MCF 10A (cell line): Measurements from ENCODE around the gene RAMP3. TPM values are rescaled to one million over a fixed set of nuclear protein-coding genes. Genes with fewer than 3 reads are reported as not detected.

ENCODE experiments used
- BruUV-seq: library from RNA; stranded (reverse); fragments of 400-500 nt; replicated peaks from 2 replicates; lab custom pipeline; 2021; lab: Mats Ljungman, UMichigan
- CTCF ChIA-PET: fragments of 300-600 bp; sonication (Branson Sonifier 250); formaldehyde crosslinking; extraction: SDS; loops from one replicate; lab custom pipeline; 2021; ENCODE audit warnings: antibody characterized with exemption, inconsistent platforms; lab: Yijun Ruan, JAX
- POLR2A ChIA-PET: fragments of 300-600, 350-650 bp; sonication (Branson Sonifier 250); formaldehyde crosslinking; extraction: SDS; loops from one replicate; lab custom pipeline; 2020; ENCODE audit warnings: antibody characterized with exemption, inconsistent platforms; lab: Yijun Ruan, JAX
- DNase-seq: peaks from one replicate; pipeline ENCODE4 v3.0.0-alpha.2; 2018; ENCODE audit not compliant: unreplicated experiment
- H3K27ac Mint-ChIP-seq: one replicate; pipeline ENCODE4 v1.8.0; 2022; ENCODE audit warnings: mild to moderate bottlenecking, low read depth, mixed read lengths; ENCODE audit not compliant: unreplicated experiment
- H3K27me3 Mint-ChIP-seq: one replicate; pipeline ENCODE4 v1.8.0; 2022; ENCODE audit warnings: mixed read lengths; ENCODE audit not compliant: insufficient read depth, unreplicated experiment
- H3K36me3 Mint-ChIP-seq: one replicate; pipeline ENCODE4 v1.8.0; 2022; ENCODE audit warnings: mild to moderate bottlenecking, moderate library complexity, mixed read lengths; ENCODE audit not compliant: insufficient read depth, unreplicated experiment
- H3K4me1 Mint-ChIP-seq: one replicate; pipeline ENCODE4 v1.8.0; 2022; ENCODE audit warnings: mixed read lengths; ENCODE audit not compliant: insufficient read depth, unreplicated experiment
- H3K4me3 Mint-ChIP-seq: one replicate; pipeline ENCODE4 v1.8.0; 2022; ENCODE audit warnings: mild to moderate bottlenecking, moderate library complexity, mixed read lengths; ENCODE audit not compliant: unreplicated experiment
- H3K9me3 Mint-ChIP-seq: one replicate; pipeline ENCODE4 v1.8.0; 2022; ENCODE audit warnings: mixed read lengths; ENCODE audit not compliant: unreplicated experiment
- intact Hi-C: fragments of 100-400 bp; cut with micrococcal nuclease; formaldehyde crosslinking; loops from 2 replicates; pipeline ENCODE4 v1.14.1; 2022
- total RNA-seq: library from RNA; stranded (reverse); gene quantifications from 2 replicates; pipeline ENCODE4 v1.2.3, GENCODE V29; 2022
- TF ChIP-seq, protein P1 (sequence below): fragments of 200-600 bp; IDR thresholded peaks from one replicate; pipeline ENCODE4 v1.8.0; 2022; ENCODE audit warnings: antibody characterized with exemption, mild to moderate bottlenecking; ENCODE audit not compliant: unreplicated experiment

The RAMP3 gene
- total RNA-seq, 1 experiment from 2014 or later = not detected

DNA sequence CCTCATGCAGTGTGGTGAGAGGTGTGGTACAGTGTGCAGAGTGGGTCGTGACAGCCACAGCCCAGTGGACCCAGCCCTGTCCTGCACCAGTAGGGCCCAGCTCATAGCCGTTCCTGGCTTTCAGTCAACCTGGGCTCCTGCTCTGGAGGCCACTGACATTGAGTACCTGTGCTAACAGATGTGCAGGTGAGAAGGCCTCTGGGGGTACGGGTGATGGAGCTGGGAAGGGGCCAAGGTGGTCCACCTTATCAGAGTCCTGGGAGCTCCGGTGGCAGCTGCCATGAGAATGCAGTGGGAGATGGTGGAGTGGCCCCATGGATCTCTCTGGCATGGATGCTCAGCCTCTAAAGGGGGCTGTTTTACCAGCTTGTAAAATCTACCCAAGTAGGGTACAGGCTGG, 40.0 kb upstream of the RAMP3 start:
- TF ChIP-seq, protein P1, sequence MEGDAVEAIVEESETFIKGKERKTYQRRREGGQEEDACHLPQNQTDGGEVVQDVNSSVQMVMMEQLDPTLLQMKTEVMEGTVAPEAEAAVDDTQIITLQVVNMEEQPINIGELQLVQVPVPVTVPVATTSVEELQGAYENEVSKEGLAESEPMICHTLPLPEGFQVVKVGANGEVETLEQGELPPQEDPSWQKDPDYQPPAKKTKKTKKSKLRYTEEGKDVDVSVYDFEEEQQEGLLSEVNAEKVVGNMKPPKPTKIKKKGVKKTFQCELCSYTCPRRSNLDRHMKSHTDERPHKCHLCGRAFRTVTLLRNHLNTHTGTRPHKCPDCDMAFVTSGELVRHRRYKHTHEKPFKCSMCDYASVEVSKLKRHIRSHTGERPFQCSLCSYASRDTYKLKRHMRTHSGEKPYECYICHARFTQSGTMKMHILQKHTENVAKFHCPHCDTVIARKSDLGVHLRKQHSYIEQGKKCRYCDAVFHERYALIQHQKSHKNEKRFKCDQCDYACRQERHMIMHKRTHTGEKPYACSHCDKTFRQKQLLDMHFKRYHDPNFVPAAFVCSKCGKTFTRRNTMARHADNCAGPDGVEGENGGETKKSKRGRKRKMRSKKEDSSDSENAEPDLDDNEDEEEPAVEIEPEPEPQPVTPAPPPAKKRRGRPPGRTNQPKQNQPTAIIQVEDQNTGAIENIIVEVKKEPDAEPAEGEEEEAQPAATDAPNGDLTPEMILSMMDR = no peak
- H3K27ac Mint-ChIP-seq = no peak overlapping the region
- intact Hi-C loops = loop anchor here (10.0 kb wide), 1 partner anchor 123 kb away; no protein-coding TSS in a partner anchor
- H3K27me3 Mint-ChIP-seq = no peaks in the 10 kb centered on the region
- H3K4me1 Mint-ChIP-seq = no peaks in the 10 kb centered on the region
- POLR2A ChIA-PET = no interaction called here
- no peaks in the 10 kb centered on the region for H3K9me3 Mint-ChIP-seq
- H3K4me3 Mint-ChIP-seq = no peak overlapping the region
- peaks cover 5% of the 10 kb centered on the region for H3K36me3 Mint-ChIP-seq
- CTCF ChIA-PET = interaction anchor here (0.6 to 1.1 kb wide), 6 partner anchors 17 to 264 kb away, joined by 3 to 4 read pairs (median 3); no protein-coding TSS in a partner anchor
- DNase-seq = no peak
- no TSS peak for BruUV-seq

DNA sequence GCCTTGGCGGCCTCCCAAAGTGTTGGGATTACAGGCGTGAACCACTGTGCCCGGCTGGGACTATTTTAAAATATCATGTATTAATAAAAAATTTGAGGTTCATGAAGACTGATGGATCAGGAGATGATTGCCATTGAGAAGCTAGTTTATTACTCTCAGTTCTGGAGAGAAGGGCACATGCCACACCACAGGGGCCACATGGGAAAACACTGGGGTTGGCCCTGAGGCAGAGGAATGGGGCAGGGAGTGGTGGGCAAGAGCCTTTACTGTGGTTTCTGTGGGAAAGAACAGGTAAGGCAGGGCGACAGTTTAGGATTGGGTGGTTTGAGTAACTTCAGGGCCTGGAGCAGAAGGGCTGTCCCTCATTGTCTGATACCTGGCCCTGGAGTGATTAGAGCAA, 39.3 kb upstream of the RAMP3 start:
- peaks cover 5% of the 10 kb centered on the region for H3K36me3 Mint-ChIP-seq
- no TSS peak for BruUV-seq
- H3K27me3 Mint-ChIP-seq = no peaks in the 10 kb centered on the region
- CTCF ChIA-PET = interaction anchor here (0.5 to 1.1 kb wide), 4 partner anchors 18 to 532 kb away, joined by 3 read pairs; no protein-coding TSS in a partner anchor
- DNase-seq = no peak
- POLR2A ChIA-PET = no interaction called here
- TF ChIP-seq, protein P1 = no peak
- H3K9me3 Mint-ChIP-seq = no peaks in the 10 kb centered on the region
- no peak overlapping the region for H3K4me3 Mint-ChIP-seq
- no peaks in the 10 kb centered on the region for H3K4me1 Mint-ChIP-seq
- H3K27ac Mint-ChIP-seq = no peak overlapping the region
- intact Hi-C loops = loop anchor here (10.0 kb wide), 1 partner anchor 123 kb away; no protein-coding TSS in a partner anchor

DNA sequence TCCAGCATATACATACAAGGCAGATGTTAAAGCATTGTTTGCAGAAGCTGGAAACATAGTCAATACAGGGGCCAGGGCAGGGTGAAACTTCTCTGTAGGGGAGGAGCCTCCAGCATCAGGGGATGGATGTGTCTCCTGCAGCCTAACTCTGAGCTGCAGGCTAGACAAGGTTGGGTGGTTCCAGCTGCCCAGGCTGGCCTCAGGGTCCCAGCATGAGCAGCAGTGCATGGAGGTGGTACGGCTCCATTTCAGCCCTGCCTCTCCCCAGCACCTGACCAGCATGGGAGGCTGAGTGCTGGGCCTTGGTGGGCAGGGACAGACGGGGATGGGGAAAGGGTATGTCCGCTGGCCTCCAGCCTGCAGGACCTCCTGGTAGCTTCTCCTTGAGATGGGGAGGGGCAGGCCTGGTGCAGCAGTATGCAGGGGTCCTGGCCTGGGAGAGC, 38.7 kb upstream of the RAMP3 start:
- Mint-ChIP-seq H3K27ac (no peak overlapping the region), H3K36me3 (peaks cover 5% of the 10 kb centered on the region), H3K4me1 (no peaks in the 10 kb centered on the region), H3K4me3 (no peak overlapping the region), H3K9me3 (no peaks in the 10 kb centered on the region), H3K27me3 (no peaks in the 10 kb centered on the region)
- no peak for DNase-seq
- CTCF ChIA-PET = interaction anchor here (0.5 to 7.1 kb wide), 2 partner anchors 18 to 532 kb away, joined by 3 to 47 read pairs; no protein-coding TSS in a partner anchor
- intact Hi-C loops = loop anchor here (10.0 kb wide), 1 partner anchor 124 kb away; no protein-coding TSS in a partner anchor
- POLR2A ChIA-PET = no interaction called here
- TF ChIP-seq, protein P1 = no peak
- BruUV-seq = no TSS peak

DNA sequence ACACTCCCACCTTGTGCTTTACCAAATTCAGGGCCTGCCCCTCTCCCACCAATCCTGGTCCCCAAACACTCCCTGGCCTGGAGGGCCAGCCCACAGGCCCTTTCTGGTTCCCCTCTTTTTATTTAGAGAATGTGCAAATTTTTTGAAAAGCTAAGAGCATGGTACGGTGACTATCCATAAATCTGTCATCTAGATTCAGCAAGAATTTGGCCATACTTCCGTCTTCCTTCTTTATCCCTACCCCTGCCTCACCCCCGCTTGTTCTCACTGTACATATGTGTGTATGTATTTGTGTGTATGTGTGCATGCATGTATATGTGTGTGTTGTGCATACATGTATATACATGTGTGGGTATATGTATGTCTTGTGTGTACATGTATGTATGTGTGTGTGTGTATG, 38.0 kb upstream of the RAMP3 start:
- H3K27ac Mint-ChIP-seq = no peak overlapping the region
- CTCF ChIA-PET = interaction anchor here (7.1 kb wide), 1 partner anchor 17 kb away, joined by 47 read pairs; no protein-coding TSS in a partner anchor
- no peak for DNase-seq
- no peaks in the 10 kb centered on the region for H3K4me1 Mint-ChIP-seq
- POLR2A ChIA-PET = no interaction called here
- TF ChIP-seq, protein P1 = no peak
- intact Hi-C loops = loop anchor here (10.0 kb wide), 1 partner anchor 125 kb away; no protein-coding TSS in a partner anchor
- BruUV-seq = no TSS peak
- peaks cover 5% of the 10 kb centered on the region for H3K36me3 Mint-ChIP-seq
- no peak overlapping the region for H3K4me3 Mint-ChIP-seq
- H3K9me3 Mint-ChIP-seq = no peaks in the 10 kb centered on the region
- no peaks in the 10 kb centered on the region for H3K27me3 Mint-ChIP-seq
